Sigmoid colon (tissue), 7 donors: ENCODE data around the gene NOTCH1. TPM values are rescaled to one million over a fixed set of nuclear protein-coding genes. Genes with fewer than 3 reads are reported as not detected.

ENCODE experiments used
- DNase-seq: peaks from one replicate; pipeline ENCODE4 v3.0.0-alpha.2; 2019
- H3K27ac ChIP-seq, 4 donors: fragments of 200-600 bp; sonication (generic); one replicate each; pipeline ENCODE4 v1.5.1; 2016 to 2019; ENCODE audit warnings: mild to moderate bottlenecking in 1 of 4
- H3K27me3 ChIP-seq, 3 donors: fragments of 200-600 bp; sonication (generic); one replicate each; pipeline ENCODE4 v1.5.1; 2019; ENCODE audit warnings: mild to moderate bottlenecking in 1 of 3
- H3K36me3 ChIP-seq, 4 donors: fragments of 200-600 bp; sonication (generic); one replicate each; pipeline ENCODE4 v1.5.1; 2016 to 2019
- H3K4me1 ChIP-seq, 4 donors: fragments of 200-600 bp; sonication (generic); one replicate each; pipeline ENCODE4 v1.5.1; 2017 to 2019
- H3K4me3 ChIP-seq, 4 donors: fragments of 200-600 bp; sonication (generic); one replicate each; pipeline ENCODE4 v1.5.1; 2017 to 2019; ENCODE audit warnings: mild to moderate bottlenecking in 2 of 4, moderate library complexity in 1 of 4
- H3K9me3 ChIP-seq, 4 donors: fragments of 200-600 bp in 3 of 4; sonication (generic) in 3 of 4; one replicate each; pipeline versions ENCODE4 v1.5.1 to v1.6.1; 2013 to 2019
- CTCF ChIP-seq, 4 experiments: fragments of 450-650 bp in 3 of 4; fragments of 200-600 bp in 1 of 4; IDR thresholded peaks; one replicate each; pipeline ENCODE4 v1.5.1; 2016 to 2019; ENCODE audit warnings: antibody characterized with exemption in 4 of 4, mild to moderate bottlenecking in 3 of 4, moderate library complexity in 2 of 4
- EP300 ChIP-seq, 4 donors: sonication (generic); formaldehyde crosslinking; IDR thresholded peaks; one replicate each; pipeline ENCODE4 v1.6.1; 2017; ENCODE audit warnings: antibody characterized with exemption in 4 of 4
- POLR2A ChIP-seq, 2 donors: fragments of 450-650 bp; IDR thresholded peaks; one replicate each; pipeline ENCODE4 v1.6.1; 2016; ENCODE audit warnings: antibody characterized with exemption in 2 of 2, mild to moderate bottlenecking in 2 of 2, moderate library complexity in 2 of 2
- POLR2AphosphoS5 ChIP-seq, 4 donors: sonication (generic); formaldehyde crosslinking; IDR thresholded peaks; one replicate each; pipeline ENCODE4 v1.6.1; 2017; ENCODE audit warnings: antibody characterized with exemption in 4 of 4
- WGBS, 2 donors: extraction: QIAGEN DNeasy Blood & Tissue Kit; methylation state at CpG; one replicate each; pipeline ENCODE4 v1.1.7; 2013; 5-methylcytosine and 5-hydroxymethylcytosine counted together
- intact Hi-C: fragments of 100-400 bp; cut with DNase I; formaldehyde crosslinking; loops from one replicate; pipeline ENCODE4 v1.15.1; 2023
- polyA plus RNA-seq, 3 donors: library from polyadenylated mRNA; stranded (reverse); fragments of 200-250 nt; gene quantifications; one replicate each; pipeline ENCODE4 v1.2.3, GENCODE V29; 2013
- total RNA-seq, 4 donors: library from RNA; depleted of rRNA; stranded (reverse); fragments of >200 nt; gene quantifications; one replicate each; pipeline ENCODE4 v1.1.0, GENCODE V29; 2016
- donor health status: healthy with polysubstance abuse.
- donor health status: Bipolar disorder and iron deficiency.
- donor health status: healthy.

The NOTCH1 gene
- total and polyA plus RNA-seq, 7 donors = 1.8 to 36.0 (median 30.7) TPM

GRCh38 chr9:136552117-136552703 lies 6.4 kb upstream of the NOTCH1 start:
- peaks cover 0 to 85% (median 81%) of the 10 kb centered on the region in 4 donors for H3K4me1 ChIP-seq
- no peak for DNase-seq
- H3K27ac ChIP-seq = peak overlapping the region; percentile 97 to 100 (median 100)
- no peaks in the 10 kb centered on the region for H3K27me3 ChIP-seq
- H3K36me3 ChIP-seq = no peaks in the 10 kb centered on the region
- WGBS, 2 donors = 43 to 74% methylated on average over 22 of the region's 22 CpGs
- intact Hi-C loops = no loop called here
- no peaks in the 10 kb centered on the region for H3K9me3 ChIP-seq
- peak overlapping the region in 3 of 4 donors; percentile 23 to 82 (median 25) for H3K4me3 ChIP-seq
- no peak for TF ChIP-seq EP300 (IDR thresholded peaks at IDR 0.05)
- TF ChIP-seq POLR2A (IDR thresholded peaks at IDR 0.05) = no peak
- peak in 3 of 4 donors; percentile 39 to 52 (median 40) for TF ChIP-seq POLR2AphosphoS5 (IDR thresholded peaks at IDR 0.05)

- peak; percentile 96 for DNase-seq
- H3K9me3 ChIP-seq = no peaks in the 10 kb centered on the region
- intact Hi-C loops = no loop called here
- peak overlapping the region; percentile 97 to 100 (median 100) for H3K27ac ChIP-seq
- H3K36me3 ChIP-seq = no peaks in the 10 kb centered on the region
- TF ChIP-seq EP300 (IDR thresholded peaks at IDR 0.05) (peak in 1 of 4 donors; percentile 51), CTCF (IDR thresholded peaks at IDR 0.05) (no peak), POLR2A (IDR thresholded peaks at IDR 0.05) (no peak), POLR2AphosphoS5 (IDR thresholded peaks at IDR 0.05) (peak in 2 of 4 donors; percentile 35 to 56)
- no peaks in the 10 kb centered on the region for H3K27me3 ChIP-seq
- peak overlapping the region in 3 of 4 donors; percentile 23 to 82 (median 25) for H3K4me3 ChIP-seq
- peaks cover 0 to 91% (median 88%) of the 10 kb centered on the region in 4 donors for H3K4me1 ChIP-seq
- WGBS, 2 donors = 21 to 36% methylated on average over 22 of the region's 22 CpGs
Observed at GRCh38 chr9:136551401-136552116, 5.7 kb upstream of the NOTCH1 start.

GRCh38 chr9:136550439-136551289 lies 4.8 kb upstream of the NOTCH1 start:
- peak overlapping the region; percentile 97 to 100 (median 100) for H3K27ac ChIP-seq
- peak overlapping the region; percentile 28 to 93 (median 62) for H3K4me3 ChIP-seq
- no peaks in the 10 kb centered on the region for H3K36me3 ChIP-seq
- TF ChIP-seq POLR2AphosphoS5 (IDR thresholded peaks at IDR 0.05) (no peak), EP300 (IDR thresholded peaks at IDR 0.05) (no peak), POLR2A (IDR thresholded peaks at IDR 0.05) (no peak), CTCF (IDR thresholded peaks at IDR 0.05) (no peak)
- WGBS, 2 donors = 79 to 86% methylated on average over 13 of the region's 13 CpGs
- H3K27me3 ChIP-seq = no peaks in the 10 kb centered on the region
- DNase-seq = no peak
- no peaks in the 10 kb centered on the region for H3K9me3 ChIP-seq
- peaks cover 0 to 93% (median 87%) of the 10 kb centered on the region in 4 donors for H3K4me1 ChIP-seq
- intact Hi-C loops = no loop called here

GRCh38 chr9:136549010-136549980 lies 3.4 kb upstream of the NOTCH1 start:
- TF ChIP-seq EP300 (IDR thresholded peaks at IDR 0.05) (no peak), POLR2A (IDR thresholded peaks at IDR 0.05) (no peak), POLR2AphosphoS5 (IDR thresholded peaks at IDR 0.05) (no peak), CTCF (IDR thresholded peaks at IDR 0.05) (no peak)
- H3K4me3 ChIP-seq = peak overlapping the region; percentile 28 to 93 (median 62)
- H3K27ac ChIP-seq = peak overlapping the region; percentile 97 to 100 (median 100)
- intact Hi-C loops = loop anchor here (5.0 kb wide), 1 partner anchor 457 kb away; no protein-coding TSS in a partner anchor
- peaks cover 0 to 82% (median 78%) of the 10 kb centered on the region in 4 donors for H3K4me1 ChIP-seq
- DNase-seq = no peak
- H3K9me3 ChIP-seq = no peaks in the 10 kb centered on the region
- no peaks in the 10 kb centered on the region for H3K36me3 ChIP-seq
- no peaks in the 10 kb centered on the region for H3K27me3 ChIP-seq
- 86 to 88% methylated on average over 29 of the region's 29 CpGs for WGBS, 2 donors
